ENCODE measurements around the gene PRCD. TPM values are rescaled to one million over a fixed set of nuclear protein-coding genes. Genes with fewer than 3 reads are reported as not detected.

The PRCD gene
- total and polyA plus RNA-seq, 8 donors = 0.72 to 12.2 (median 4.2) TPM; not detected in 3

- Histone ChIP-seq H3K9me3 (no peaks in the 10 kb centered on the region), H3K27me3 (no peaks in the 10 kb centered on the region), H3K4me3 (no peak overlapping the region), H3K36me3 (no peaks in the 10 kb centered on the region), H3K4me1 (peaks cover under 1 to 11% (median 6%) of the 10 kb centered on the region in 4 donors), H3K27ac (peak overlapping the region in 1 of 5 donors; percentile 67)
- intact Hi-C loops (cut with DNase I; ENCODE audit: low total_unique reads) = no loop called here
- no peak for DNase-seq
- WGBS, 5 donors = 86 to 95% (median 93%) methylated on average over 2 of the region's 2 CpGs
- TF ChIP-seq EP300 (IDR thresholded peaks at IDR 0.05) (no peak), POLR2AphosphoS5 (IDR thresholded peaks at IDR 0.05) (no peak), CTCF (IDR thresholded peaks at IDR 0.05) (no peak), POLR2A (IDR thresholded peaks at IDR 0.05) (no peak)
Measured at GRCh38 chr17:76579281-76579680, 39.4 kb downstream of the PRCD start.

GRCh38 chr17:76581515-76581914, 41.7 kb downstream of the PRCD start:
- Histone ChIP-seq H3K27me3 (peaks cover 0 to 18% (median 11%) of the 10 kb centered on the region in 3 donors), H3K4me3 (no peak overlapping the region), H3K4me1 (peaks cover 17 to 33% (median 27%) of the 10 kb centered on the region in 4 donors), H3K27ac (no peak overlapping the region), H3K36me3 (no peaks in the 10 kb centered on the region), H3K9me3 (no peaks in the 10 kb centered on the region)
- no peak for DNase-seq
- WGBS, 5 donors = 85 to 93% (median 87%) methylated on average over 4 to 5 of the region's 5 CpGs
- no peak for TF ChIP-seq POLR2AphosphoS5 (IDR thresholded peaks at IDR 0.05)
- no peak for TF ChIP-seq POLR2A (IDR thresholded peaks at IDR 0.05)
- no peak for TF ChIP-seq EP300 (IDR thresholded peaks at IDR 0.05)
- TF ChIP-seq CTCF (IDR thresholded peaks at IDR 0.05) = no peak
- intact Hi-C loops (cut with DNase I; ENCODE audit: low total_unique reads) = no loop called here

GRCh38 chr17:76582660-76583059, 42.8 kb downstream of the PRCD start:
- TF ChIP-seq EP300 (IDR thresholded peaks at IDR 0.05) (no peak), CTCF (IDR thresholded peaks at IDR 0.05) (no peak), POLR2AphosphoS5 (IDR thresholded peaks at IDR 0.05) (no peak), POLR2A (IDR thresholded peaks at IDR 0.05) (no peak)
- H3K27ac ChIP-seq = no peak overlapping the region
- H3K4me3 ChIP-seq = no peak overlapping the region
- intact Hi-C loops (cut with DNase I; ENCODE audit: low total_unique reads) = no loop called here
- H3K36me3 ChIP-seq = no peaks in the 10 kb centered on the region
- no peak for DNase-seq
- peaks cover 0 to 30% (median 16%) of the 10 kb centered on the region in 3 donors for H3K27me3 ChIP-seq
- 26 to 44% (median 28%) methylated on average over 3 of the region's 3 CpGs for WGBS, 5 donors
- no peaks in the 10 kb centered on the region for H3K9me3 ChIP-seq
- H3K4me1 ChIP-seq = peaks cover 17 to 39% (median 32%) of the 10 kb centered on the region in 4 donors

GRCh38 chr17:76584427-76585032, 44.7 kb downstream of the PRCD start:
- Histone ChIP-seq H3K4me3 (peak overlapping the region; percentile 50 to 82 (median 68)), H3K27ac (peak overlapping the region; percentile 12 to 84 (median 77))

More at GRCh38 chr17:76584427-76585032, 44.7 kb downstream of the PRCD start:
- intact Hi-C loops (cut with DNase I; ENCODE audit: low total_unique reads) = no loop called here
- H3K4me1 ChIP-seq = peaks cover 13 to 32% (median 28%) of the 10 kb centered on the region in 4 donors
- H3K36me3 ChIP-seq = no peaks in the 10 kb centered on the region
- no peaks in the 10 kb centered on the region for H3K9me3 ChIP-seq
- H3K27me3 ChIP-seq = peaks cover 0 to 49% (median 22%) of the 10 kb centered on the region in 3 donors
- no peak for DNase-seq
- TF ChIP-seq POLR2AphosphoS5 (IDR thresholded peaks at IDR 0.05) = no peak
- 15 to 27% (median 23%) methylated on average over 16 to 17 of the region's 17 CpGs for WGBS, 5 donors

Measured in stomach (tissue), 9 donors.